ENCODE measurements around the gene EME2.

DNA sequence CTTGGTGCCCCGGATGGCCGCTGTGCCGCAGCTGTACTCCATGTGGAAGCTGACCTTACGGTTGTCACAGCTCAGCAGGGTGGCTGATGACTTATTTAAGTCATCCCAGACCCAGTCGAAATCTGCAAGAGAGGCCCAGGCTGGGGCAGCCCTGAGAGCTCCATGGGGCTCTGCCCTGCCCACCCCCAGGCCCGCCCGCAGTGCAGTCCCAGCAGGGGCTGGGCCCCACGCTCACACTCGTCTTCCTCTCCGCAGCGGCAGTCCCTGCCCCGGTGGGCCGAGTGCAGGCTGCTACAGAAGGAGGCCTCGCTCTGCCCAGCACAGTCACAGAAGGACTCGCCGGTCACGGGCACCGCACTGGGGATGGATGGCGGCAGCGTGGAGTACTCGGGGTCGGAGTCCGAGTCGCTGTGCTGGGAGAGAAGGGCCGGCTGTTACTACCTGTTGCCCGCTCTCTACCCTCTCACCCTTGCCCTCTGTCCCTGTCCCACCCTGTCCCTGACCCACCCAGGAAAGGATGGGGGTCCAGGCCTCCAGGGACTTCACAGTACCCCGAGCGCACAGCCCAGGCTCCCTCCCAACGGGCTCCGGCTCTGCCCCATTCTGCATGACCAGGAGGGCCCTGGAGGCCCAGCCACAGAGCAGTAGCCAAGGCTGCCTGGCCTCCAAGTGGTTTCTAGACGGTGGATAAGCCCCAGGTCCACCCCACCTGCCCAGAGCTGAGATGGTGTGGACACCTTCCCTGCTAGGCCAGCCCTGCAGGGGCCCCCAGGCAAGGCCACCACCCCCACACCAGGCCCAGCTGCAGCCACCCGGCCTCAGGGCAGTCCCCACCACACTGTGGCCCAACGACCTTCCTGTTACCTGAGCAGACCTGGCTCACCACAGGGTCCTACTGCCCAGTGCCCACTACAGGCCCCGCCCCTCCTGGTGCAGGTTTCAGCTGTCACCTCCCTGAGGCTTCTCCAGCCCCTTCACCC lies 5.9 kb downstream of the EME2 start:
- no peak for TF ChIP-seq CTCF (conservative IDR thresholded peaks at IDR 0.05 in 1 of 2, IDR thresholded peaks at IDR 0.05 in 1 of 2; ENCODE audit: low read depth in 1 of 2, low read length in 2 of 2)
- no peak for TF ChIP-seq EZH2 (IDR thresholded peaks at IDR 0.05; ENCODE audit: low read length, missing control alignments)
